CD14-positive monocyte (primary cell): ENCODE results near the gene MRPS2. TPM values are rescaled to one million over a fixed set of nuclear protein-coding genes. Genes with fewer than 3 reads are reported as not detected.

Experiments used
- DNase-seq, 3 donors: peaks; one replicate each; pipeline ENCODE4 v3.0.0-alpha.2; 2011 to 2022
- H2AFZ ChIP-seq: 2 replicates; pipeline ENCODE4 v1.6.0; 2012; ENCODE audit warnings: mild to moderate bottlenecking, low read depth, low read length, inconsistent platforms; ENCODE audit not compliant: insufficient read depth, poor library complexity, severe bottlenecking
- H3K27ac ChIP-seq, 2 donors: 1 replicate in 1 of 2; 2 replicates in 1 of 2; pipeline ENCODE4 v1.5.1; 2012 to 2013; ENCODE audit warnings: low read length in 2 of 2, control low read depth in 1 of 2, inconsistent platforms in 1 of 2, low read depth in 1 of 2, mild to moderate bottlenecking in 1 of 2
- H3K27me3 ChIP-seq, 2 donors: one replicate each; pipeline versions ENCODE4 v1.6.0 to v1.6.1; 2011 to 2013; ENCODE audit warnings: low read length in 2 of 2; ENCODE audit not compliant: control insufficient read depth in 2 of 2, insufficient read depth in 2 of 2
- H3K36me3 ChIP-seq, 2 donors: replicated peaks in 1 of 2; 1 replicate in 1 of 2; 2 replicates in 1 of 2; pipeline versions ENCODE4 v1.5.1 to v1.6.1; 2012 to 2013; ENCODE audit warnings: low read length in 2 of 2, control low read depth in 1 of 2, inconsistent platforms in 1 of 2, mild to moderate bottlenecking in 1 of 2; ENCODE audit not compliant: insufficient read depth in 2 of 2, control insufficient read depth in 1 of 2
- H3K4me1 ChIP-seq, 2 donors: 1 replicate in 1 of 2; 2 replicates in 1 of 2; pipeline versions ENCODE4 v1.5.1 to v1.6.1; 2012 to 2013; ENCODE audit warnings: low read length in 2 of 2, control low read depth in 1 of 2, inconsistent platforms in 1 of 2, mild to moderate bottlenecking in 1 of 2, moderate library complexity in 1 of 2; ENCODE audit not compliant: insufficient read depth in 2 of 2, control insufficient read depth in 1 of 2
- H3K4me2 ChIP-seq: replicated peaks from 2 replicates; pipeline ENCODE3; 2012; ENCODE audit warnings: low read length, moderate library complexity, mild to moderate bottlenecking; ENCODE audit not compliant: poor library complexity, severe bottlenecking; ENCODE audit errors: extremely low read depth
- H3K4me3 ChIP-seq, 3 experiments: fragments of 200-600 bp in 1 of 3; sonication (generic) in 1 of 3; replicated peaks in 1 of 3; 1 replicate in 2 of 3; 2 replicates in 1 of 3; pipeline ENCODE4 v1.5.1; 2011 to 2013; ENCODE audit warnings: low read length in 3 of 3, mild to moderate bottlenecking in 3 of 3, control low read depth in 2 of 3, low read depth in 2 of 3, inconsistent platforms in 1 of 3, moderate library complexity in 1 of 3
- H3K79me2 ChIP-seq: 2 replicates; pipeline ENCODE4 v1.6.0; 2012; ENCODE audit warnings: mild to moderate bottlenecking, control low read depth, inconsistent platforms, low read length, moderate library complexity; ENCODE audit not compliant: insufficient read depth
- H3K9ac ChIP-seq: 2 replicates; pipeline ENCODE4 v1.6.0; 2017; ENCODE audit warnings: low read length, mild to moderate bottlenecking; ENCODE audit not compliant: insufficient read depth, poor library complexity, severe bottlenecking
- H3K9me3 ChIP-seq, 2 donors: replicated peaks in 1 of 2; 1 replicate in 1 of 2; 2 replicates in 1 of 2; pipeline versions ENCODE4 v1.5.1 to v1.6.1; 2012 to 2013; ENCODE audit warnings: low read length in 2 of 2, control low read depth in 1 of 2; ENCODE audit not compliant: control insufficient read depth in 1 of 2, insufficient read depth in 1 of 2
- H4K20me1 ChIP-seq: 2 replicates; pipeline ENCODE4 v1.6.0; 2012; ENCODE audit warnings: mild to moderate bottlenecking, low read length, control low read depth, moderate library complexity; ENCODE audit not compliant: insufficient read depth
- H3K27ac Mint-ChIP-seq, 7 donors: one replicate each; pipeline ENCODE4 v1.8.0; 2020; ENCODE audit warnings: mild to moderate bottlenecking in 7 of 7, mixed read lengths in 7 of 7, moderate library complexity in 6 of 7, inconsistent platforms in 2 of 7
- H3K27me3 Mint-ChIP-seq, 3 donors: one replicate each; pipeline ENCODE4 v1.8.0; 2021 to 2022; ENCODE audit warnings: low read depth in 3 of 3, mild to moderate bottlenecking in 3 of 3, mixed read lengths in 3 of 3, moderate library complexity in 3 of 3, inconsistent platforms in 1 of 3
- H3K36me3 Mint-ChIP-seq, 2 donors: one replicate each; pipeline ENCODE4 v1.8.0; 2020; ENCODE audit warnings: mixed read lengths in 2 of 2, inconsistent platforms in 1 of 2, mild to moderate bottlenecking in 1 of 2
- H3K4me1 Mint-ChIP-seq: one replicate; pipeline ENCODE4 v1.8.0; 2020; ENCODE audit warnings: mild to moderate bottlenecking, mixed read lengths
- H3K4me3 Mint-ChIP-seq, 2 donors: one replicate each; pipeline ENCODE4 v1.8.0; 2020; ENCODE audit warnings: mild to moderate bottlenecking in 2 of 2, mixed read lengths in 2 of 2, moderate library complexity in 1 of 2
- H3K9me3 Mint-ChIP-seq, 7 donors: one replicate each; pipeline ENCODE4 v1.8.0; 2020 to 2022; ENCODE audit warnings: mixed read lengths in 7 of 7, mild to moderate bottlenecking in 6 of 7, moderate library complexity in 6 of 7, inconsistent platforms in 2 of 7
- CTCF ChIP-seq: fragments of 200-600 bp; IDR thresholded peaks from one replicate; pipeline ENCODE4 v1.8.0; 2022; ENCODE audit warnings: antibody characterized with exemption, mild to moderate bottlenecking
- WGBS: methylation state at CpG from one replicate; pipeline ENCODE4 v1.1.5; 2013; ENCODE audit warnings: missing lambda C conversion rate; ENCODE audit not compliant: insufficient coverage; 5-methylcytosine and 5-hydroxymethylcytosine counted together
- intact Hi-C, 2 donors: fragments of 100-400 bp; cut with micrococcal nuclease; formaldehyde crosslinking; loops; one replicate each; pipeline versions ENCODE4 v1.15.0 to v1.15.1; 2023
- polyA plus RNA-seq, 3 donors: library from polyadenylated mRNA; depleted of rRNA in 1 of 3; unstranded in 2 of 3; stranded (reverse) in 1 of 3; fragments of 300-500 nt in 2 of 3; fragments of >200 nt in 1 of 3; fragmentation: Illumina TruSeq in 2 of 3; gene quantifications; 1 replicate in 2 of 3; 2 replicates in 1 of 3; pipeline ENCODE4 v1.2.3, GENCODE V29; 2012 to 2021

The MRPS2 gene
- polyA plus RNA-seq, 3 donors, result 27.9 to 54.4 (median 30.2) TPM

GRCh38 chr9:135499326-135500070, 984 bp upstream of the MRPS2 start:
- DNase-seq, result peak; percentile 76 to 88 (median 83)
- peak overlapping the region; percentile 65 to 98 (median 80) for H3K4me3 ChIP-seq
- H3K79me2 ChIP-seq, result peaks cover 11% of the 10 kb centered on the region
- peak overlapping the region; percentile 92 for H2AFZ ChIP-seq
- H3K9me3 ChIP-seq, result no peaks in the 10 kb centered on the region
- H3K36me3 ChIP-seq, result peaks cover 17 to 28% of the 10 kb centered on the region in 2 donors
- H3K27ac ChIP-seq, result peak overlapping the region; percentile 37 to 80
- Mint-ChIP-seq H3K27me3 (peaks cover 3 to 16% (median 13%) of the 10 kb centered on the region in 3 donors), H3K4me1 (peaks cover 19% of the 10 kb centered on the region), H3K9me3 (peaks cover 0 to 2% (median 0%) of the 10 kb centered on the region in 7 donors), H3K27ac (peak overlapping the region in 2 of 7 donors; percentile 35 to 54), H3K4me3 (peak overlapping the region; percentile 88 to 90), H3K36me3 (peaks cover 17 to 31% of the 10 kb centered on the region in 2 donors)
- peak overlapping the region; percentile 99 for H3K4me2 ChIP-seq
- H3K9ac ChIP-seq, result peak overlapping the region; percentile 82
- peaks cover 0 to 5% of the 10 kb centered on the region in 2 donors for H3K27me3 ChIP-seq
- intact Hi-C loops, result no loop called here
- peaks cover 22 to 30% of the 10 kb centered on the region in 2 donors for H3K4me1 ChIP-seq
- TF ChIP-seq CTCF, result no peak
- WGBS, result under 1% methylated on average over 53 of the region's 58 CpGs
- peaks cover 24% of the 10 kb centered on the region for H4K20me1 ChIP-seq

DNA sequence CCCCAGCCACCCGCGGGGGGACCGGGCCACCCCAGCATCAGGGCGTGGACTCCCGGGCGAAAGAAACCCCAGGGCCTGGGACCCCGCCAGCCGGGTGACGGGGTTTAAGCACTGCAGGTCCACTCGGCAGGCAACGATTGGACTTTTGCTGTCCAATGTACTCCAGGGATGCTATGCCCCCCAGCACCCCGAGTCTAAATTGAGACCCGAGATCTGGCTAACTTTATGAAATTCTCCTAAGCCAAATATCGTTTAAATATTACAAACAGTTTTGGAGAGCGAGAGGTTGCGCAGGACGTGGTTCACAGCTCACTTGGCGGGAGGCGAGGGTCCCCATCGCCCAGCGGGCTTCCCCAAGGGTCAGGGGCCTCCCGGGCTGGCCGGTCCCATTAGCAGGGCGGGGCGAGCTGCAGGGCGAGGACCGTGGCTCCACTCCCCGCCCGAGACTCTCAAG, 384 bp upstream of the MRPS2 start:
- Histone ChIP-seq H3K27ac (peak overlapping the region; percentile 37 to 80), H3K79me2 (peaks cover 11% of the 10 kb centered on the region), H3K4me2 (peak overlapping the region; percentile 99), H3K27me3 (peaks cover 0 to 5% of the 10 kb centered on the region in 2 donors), H3K9ac (peak overlapping the region; percentile 82), H3K36me3 (peaks cover 17 to 33% of the 10 kb centered on the region in 2 donors), H3K4me3 (peak overlapping the region; percentile 65 to 98 (median 80)), H2AFZ (peak overlapping the region; percentile 92), H4K20me1 (peaks cover 30% of the 10 kb centered on the region), H3K4me1 (peaks cover 22 to 30% of the 10 kb centered on the region in 2 donors), H3K9me3 (no peaks in the 10 kb centered on the region)
- Mint-ChIP-seq H3K36me3 (peaks cover 20 to 35% of the 10 kb centered on the region in 2 donors), H3K4me3 (peak overlapping the region; percentile 88 to 90), H3K27me3 (peaks cover 3 to 16% (median 13%) of the 10 kb centered on the region in 3 donors), H3K27ac (peak overlapping the region in 4 of 7 donors; percentile 72 to 91 (median 78)), H3K9me3 (peaks cover 0 to 2% (median 0%) of the 10 kb centered on the region in 7 donors), H3K4me1 (peaks cover 21% of the 10 kb centered on the region)
- WGBS, result 1% methylated on average over 25 of the region's 29 CpGs
- intact Hi-C loops, result no loop called here
- TF ChIP-seq CTCF, result no peak
- DNase-seq, result no peak
